Adrenal gland (tissue), 12 donors: ENCODE measurements around the gene SIGLEC9. TPM values are rescaled to one million over a fixed set of nuclear protein-coding genes. Genes with fewer than 3 reads are reported as not detected.

Source experiments
- DNase-seq, 7 donors: peaks; one replicate each; pipeline ENCODE4 v3.0.0-alpha.2; 2019 to 2020
- H3K27ac ChIP-seq, 5 donors: fragments of 200-600 bp; sonication (generic) in 4 of 5; 1 replicate in 3 of 5; 2 replicates in 2 of 5; pipeline versions ENCODE4 v1.5.1 to v1.8.0; 2016 to 2020; ENCODE audit warnings: mild to moderate bottlenecking in 1 of 5
- H3K27me3 ChIP-seq: fragments of 200-600 bp; 2 replicates; pipeline ENCODE4 v1.8.0; 2021
- H3K36me3 ChIP-seq, 2 donors: fragments of 200-600 bp; replicated peaks in 1 of 2; 1 replicate in 1 of 2; 2 replicates in 1 of 2; pipeline versions ENCODE4 v1.5.1 to v1.8.0; 2018 to 2022
- H3K4me1 ChIP-seq, 2 donors: fragments of 200-600 bp; replicated peaks in 1 of 2; 1 replicate in 1 of 2; 2 replicates in 1 of 2; pipeline versions ENCODE4 v1.5.1 to v1.8.0; 2018 to 2021
- H3K4me3 ChIP-seq, 4 donors: fragments of 200-600 bp; sonication (generic) in 3 of 4; one replicate each; pipeline ENCODE4 v1.5.1; 2016 to 2018
- H3K9me3 ChIP-seq, 3 donors: fragments of 200-600 bp; sonication (generic) in 1 of 3; replicated peaks in 1 of 3; 1 replicate in 2 of 3; 2 replicates in 1 of 3; pipeline versions ENCODE4 v1.5.1 to v1.8.0; 2016 to 2021
- CTCF ChIP-seq, 6 experiments: fragments of 450-650 bp in 4 of 6; fragments of 200-600 bp in 2 of 6; sonication (generic) in 1 of 6; IDR thresholded peaks; 1 replicate in 5 of 6; 2 replicates in 1 of 6; pipeline versions ENCODE4 v1.5.1 to v1.8.0; 2016 to 2021; ENCODE audit warnings: antibody characterized with exemption in 6 of 6, mild to moderate bottlenecking in 2 of 6, moderate library complexity in 1 of 6
- POLR2A ChIP-seq, 2 donors: fragments of 450-650 bp; IDR thresholded peaks; one replicate each; pipeline ENCODE4 v1.6.1; 2017; ENCODE audit warnings: antibody characterized with exemption in 2 of 2, mild to moderate bottlenecking in 2 of 2, moderate library complexity in 1 of 2
- WGBS, 4 donors: extraction: QIAGEN DNeasy Blood & Tissue Kit in 2 of 4; methylation state at CpG; one replicate each; pipeline versions ENCODE4 v1.1.5 to v1.1.7; 2013 to 2017; 5-methylcytosine and 5-hydroxymethylcytosine counted together
- intact Hi-C, 2 donors: fragments of 100-400 bp; cut with DNase I; formaldehyde crosslinking; loops; one replicate each; pipeline versions ENCODE4 v1.14.1 to v1.15.0; 2022 to 2023
- polyA plus RNA-seq, 3 donors: library from polyadenylated mRNA; stranded (reverse); fragments of 200-250 nt in 2 of 3; fragments of 350-450 nt in 1 of 3; fragmentation: Illumina TruSeq in 1 of 3; extraction: RNeasy Lipid Tissue Mini Kit (QIAGEN cat#74804) in 1 of 3; gene quantifications; one replicate each; pipeline ENCODE4 v1.2.3, GENCODE V29; 2013 to 2014
- total RNA-seq, 9 donors: library from RNA; depleted of rRNA in 4 of 9; stranded (reverse); fragments of >200 nt in 4 of 9; fragments of 120-200 nt in 1 of 9; fragmentation: NEBNext Ultra II Directional in 1 of 9; extraction: Animal tissue kit (Norgen Biotek cat#: 25700) in 1 of 9; gene quantifications; one replicate each; pipeline versions ENCODE4 v1.1.0 to v1.2.4, GENCODE V29; 2013 to 2023
- donor health status: healthy with polysubstance abuse.
- donor health status: Bipolar disorder and iron deficiency.
- donor health status: DM: yes; HTN: yes; CAD: no.
- donor health status: DM: no; HTN: no; CAD: no.
- donor health status: DM: no; HTN: no; CAD: no.
- donor health status: DM: yes; HTN: yes; CAD: no.

The SIGLEC9 gene
- total and polyA plus RNA-seq, 12 donors, result 1.5 to 29.7 (median 9.9) TPM

- H3K27ac ChIP-seq, result no peak overlapping the region
- no peak for TF ChIP-seq CTCF (IDR thresholded peaks at IDR 0.05)
- no peak for TF ChIP-seq POLR2A (IDR thresholded peaks at IDR 0.05)
- no peaks in the 10 kb centered on the region for H3K4me1 ChIP-seq
- peak in 1 of 7 donors; percentile 12 for DNase-seq
- no peak overlapping the region for H3K4me3 ChIP-seq
- no peaks in the 10 kb centered on the region for H3K9me3 ChIP-seq
- WGBS, 4 donors, result 52 to 68% (median 61%) methylated on average over 3 of the region's 3 CpGs
- no peaks in the 10 kb centered on the region for H3K36me3 ChIP-seq
- intact Hi-C loops, result no loop called here
- H3K27me3 ChIP-seq, result no peaks in the 10 kb centered on the region
Observed at GRCh38 chr19:51163257-51163656, 38.6 kb downstream of the SIGLEC9 start.

- H3K9me3 ChIP-seq, result no peaks in the 10 kb centered on the region
- H3K27ac ChIP-seq, result no peak overlapping the region
- no peaks in the 10 kb centered on the region for H3K4me1 ChIP-seq
- DNase-seq, result no peak
- TF ChIP-seq POLR2A (IDR thresholded peaks at IDR 0.05) (no peak), CTCF (IDR thresholded peaks at IDR 0.05) (no peak)
- H3K4me3 ChIP-seq, result no peak overlapping the region
- no peaks in the 10 kb centered on the region for H3K27me3 ChIP-seq
- intact Hi-C loops, result no loop called here
- 60 to 75% (median 70%) methylated on average over 3 of the region's 3 CpGs for WGBS, 4 donors
- no peaks in the 10 kb centered on the region for H3K36me3 ChIP-seq
Observed at GRCh38 chr19:51164215-51164614, 39.5 kb downstream of the SIGLEC9 start.

GRCh38 chr19:51166846-51167490, 42.3 kb downstream of the SIGLEC9 start:
- no peak overlapping the region for H3K4me3 ChIP-seq

More at GRCh38 chr19:51166846-51167490, 42.3 kb downstream of the SIGLEC9 start:
- intact Hi-C loops, result no loop called here
- WGBS, 4 donors, result 37 to 55% (median 43%) methylated on average over 6 to 9 of the region's 9 CpGs
- Histone ChIP-seq H3K27ac (no peak overlapping the region), H3K27me3 (no peaks in the 10 kb centered on the region), H3K9me3 (no peaks in the 10 kb centered on the region), H3K4me1 (no peaks in the 10 kb centered on the region), H3K36me3 (no peaks in the 10 kb centered on the region)
- TF ChIP-seq POLR2A (IDR thresholded peaks at IDR 0.05) (no peak), CTCF (IDR thresholded peaks at IDR 0.05) (no peak)
- DNase-seq, result peak in 4 of 7 donors; percentile 23 to 33 (median 26)
